SIG-M5 treated with dmso at 0.1 percent for 504 hours (cell line): ENCODE data around the gene ZNF540.
"Not testable (repeated sequence)": the region's sequence is repeated elsewhere in the genome, so short reads cannot be mapped to it uniquely, and the experiment has no call there.

ENCODE experiments used
- DNase-seq: peaks from one replicate; lab custom pipeline; 2025; ENCODE audit not compliant: unreplicated experiment; lab: John Stamatoyannopoulos, UW

Gene ZNF540

GRCh38 chr19:37594304-37594981 lies at the start of gene ZNF540, which contains the start of gene ZNF571:
TSS of gene ZNF540 (plus strand) at chr19:37594876. CDS start at chr19:37598448, 3,572 bp downstream.
TSS of gene ZNF571 (minus strand) at chr19:37594792. CDS start at chr19:37586676, 8,116 bp downstream.
- peak; percentile 86 for DNase-seq

DNA sequence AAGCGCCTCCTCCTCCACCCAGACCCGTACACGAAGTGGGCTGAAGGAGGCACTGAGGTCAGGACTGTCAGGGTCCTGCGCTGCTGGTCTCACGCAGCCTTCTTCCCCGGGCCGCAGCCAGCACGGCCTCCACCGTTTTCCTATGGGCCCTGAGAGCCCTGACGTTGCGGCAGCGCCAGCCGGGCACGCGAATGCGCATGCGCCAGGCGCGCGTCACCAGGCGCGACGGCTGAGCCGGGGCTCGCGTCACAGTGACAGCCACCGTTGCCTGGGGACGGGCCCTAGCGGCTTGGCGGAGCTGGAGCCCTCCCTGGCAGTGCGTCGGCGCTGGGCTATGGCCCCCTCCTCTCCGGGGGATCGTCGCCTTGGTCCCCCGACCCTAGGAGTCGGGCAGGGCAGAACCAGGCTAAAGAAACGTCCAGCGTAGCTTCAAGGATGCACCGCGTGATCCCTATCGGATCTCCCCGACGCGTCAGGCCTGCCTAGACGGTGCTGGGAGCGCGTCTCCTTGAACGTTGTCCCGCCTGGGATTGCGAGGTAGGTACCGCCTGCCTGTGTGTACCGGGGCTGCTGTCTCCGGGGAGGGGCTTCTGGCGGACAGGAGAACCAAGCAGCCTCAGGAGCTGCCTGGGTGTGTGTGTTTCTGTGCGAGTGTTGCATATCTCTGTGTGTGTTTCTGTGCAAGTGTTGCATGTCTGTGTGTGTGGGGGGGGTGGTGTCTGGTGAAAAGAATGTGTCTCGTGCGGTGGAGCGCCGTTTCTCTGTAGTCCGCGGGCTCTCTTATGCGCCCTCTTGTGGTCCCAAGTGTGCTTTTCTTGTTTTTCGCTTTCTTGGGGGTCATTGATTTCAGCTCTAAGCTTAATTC lies 43.3 kb upstream of the ZNF540 start:
- no peak for DNase-seq

DNA sequence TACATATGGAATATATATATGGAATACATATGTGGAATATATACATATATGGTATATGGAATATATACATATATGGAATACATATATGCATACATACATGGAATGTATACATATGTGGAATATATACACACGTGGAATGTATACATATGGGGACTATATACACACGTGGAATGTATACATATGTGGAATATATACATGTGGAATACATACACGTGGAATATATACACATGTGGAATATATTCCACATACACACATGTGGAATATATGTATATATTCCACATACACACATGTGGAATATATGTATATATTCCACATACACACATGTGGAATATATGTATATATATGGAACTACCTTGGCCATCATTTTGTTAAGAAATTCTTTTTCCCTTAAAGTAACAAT lies 31.2 kb upstream of the ZNF540 start:
- no peak for DNase-seq

DNA sequence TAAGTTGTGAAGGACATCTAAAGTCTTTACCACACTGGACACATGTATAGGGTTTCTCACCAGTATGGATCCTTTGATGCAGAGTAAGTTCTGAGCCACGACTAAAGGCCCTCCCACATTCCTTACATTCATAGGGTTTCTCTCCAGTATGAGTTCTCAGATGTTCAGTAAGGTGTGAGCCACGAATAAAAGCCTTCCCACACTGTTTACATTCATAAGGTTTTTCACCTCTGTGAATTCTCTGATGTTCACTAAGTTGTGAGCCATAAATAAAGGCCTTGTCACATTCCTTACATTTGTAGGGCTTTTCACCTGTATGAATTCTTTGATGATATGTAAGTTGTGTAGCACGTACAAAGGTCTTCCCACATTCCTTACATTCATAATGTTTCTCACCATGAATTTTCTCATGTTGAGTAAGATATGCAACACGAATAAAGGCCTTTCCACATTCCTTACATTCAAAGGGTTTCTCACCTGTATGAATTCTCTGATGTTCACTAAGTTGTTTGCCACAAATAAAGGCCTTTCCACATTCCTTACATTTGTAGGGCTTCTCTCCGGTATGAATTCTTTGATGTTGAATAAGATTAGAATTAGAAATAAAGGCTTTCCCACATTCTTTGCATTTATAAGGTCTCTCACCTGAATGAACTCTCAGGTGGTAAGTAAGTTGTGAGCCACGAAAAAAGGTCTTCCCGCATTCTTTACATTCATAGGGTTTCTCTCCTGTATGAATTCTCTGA lies 29.9 kb upstream of the ZNF540 start:
- no peak for DNase-seq

GRCh38 chr19:37565370-37565669 lies 29.4 kb upstream of the ZNF540 start:
- DNase-seq, result no peak

- DNase-seq, result peak; percentile 1
These were observed 22.5 kb upstream of the ZNF540 start for GRCh38 chr19:37572203-37572602.

- no peak for DNase-seq
These were observed 11.3 kb upstream of the ZNF540 start for GRCh38 chr19:37583340-37583739.

GRCh38 chr19:37593996-37594303 lies 726 bp upstream of the ZNF540 start:
- DNase-seq, result no peak

GRCh38 chr19:37594982-37595382 lies 306 bp downstream of the ZNF540 start:
- no peak for DNase-seq

- no peak for DNase-seq
These were observed 40.7 kb downstream of the ZNF540 start for GRCh38 chr19:37635076-37636056.

GRCh38 chr19:37654118-37654517 lies 59.4 kb downstream of the ZNF540 start:
- no peak for DNase-seq

DNA sequence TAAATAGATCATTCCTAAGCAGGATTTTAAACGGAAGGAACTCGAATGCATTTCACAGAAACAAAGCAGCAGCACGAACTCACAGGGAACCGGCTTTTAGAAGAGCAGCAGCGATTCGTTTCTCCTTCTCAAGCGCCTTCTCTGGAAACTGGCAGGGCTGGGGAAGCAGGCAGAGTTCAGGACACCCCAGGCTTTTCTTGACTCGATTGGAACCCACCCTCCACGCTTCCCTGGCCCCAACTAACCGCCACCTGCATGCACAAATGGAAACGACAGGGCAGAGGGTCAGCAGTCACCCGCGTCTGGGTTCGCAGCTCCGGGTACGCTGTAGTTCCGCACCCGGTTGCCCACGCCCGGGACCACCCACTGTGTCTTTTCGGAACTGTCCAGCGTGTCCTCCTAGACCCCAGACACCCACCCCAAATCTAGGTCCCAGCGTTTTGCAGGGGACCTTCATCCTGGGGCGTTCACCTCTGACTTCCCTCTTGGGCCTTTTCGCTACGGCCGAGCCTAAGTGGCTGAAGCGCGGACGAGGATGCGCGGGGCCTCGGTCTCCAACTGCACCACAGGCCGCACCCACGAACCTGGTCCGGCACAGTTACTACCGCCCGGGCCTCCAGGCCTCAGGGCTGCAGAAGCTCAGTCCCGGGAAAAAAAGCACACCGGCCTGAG lies 60.1 kb downstream of the ZNF540 start:
- no peak for DNase-seq

DNA sequence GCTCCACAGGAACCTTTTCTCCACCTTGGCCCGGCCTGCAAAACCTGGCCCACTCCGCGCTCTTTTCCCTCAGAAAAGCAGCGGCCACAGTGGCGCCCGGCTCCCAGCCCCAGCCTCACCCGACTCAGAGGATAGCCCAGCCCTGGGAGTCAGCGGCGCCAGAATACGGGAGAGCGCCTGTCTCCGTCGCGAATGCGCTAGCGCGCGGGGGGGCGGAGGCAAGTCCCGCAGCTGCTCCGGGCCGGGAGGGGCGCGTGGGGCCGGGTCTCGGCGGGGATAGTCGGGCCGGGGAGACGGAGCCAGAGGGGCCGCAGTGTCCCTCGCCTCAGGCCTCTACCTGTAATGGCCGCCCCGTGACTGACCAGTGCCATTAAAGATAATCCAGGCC lies 60.6 kb downstream of the ZNF540 start, which contains the start of gene ZFP30:
TSS of gene ZFP30 (minus strand) at position 165 of the 388 bp plus-strand sequence. CDS start 7,643 bp downstream, outside the sequence.
- no peak for DNase-seq

GRCh38 chr19:37655689-37656371 lies 61.2 kb downstream of the ZNF540 start:
- no peak for DNase-seq

DNA sequence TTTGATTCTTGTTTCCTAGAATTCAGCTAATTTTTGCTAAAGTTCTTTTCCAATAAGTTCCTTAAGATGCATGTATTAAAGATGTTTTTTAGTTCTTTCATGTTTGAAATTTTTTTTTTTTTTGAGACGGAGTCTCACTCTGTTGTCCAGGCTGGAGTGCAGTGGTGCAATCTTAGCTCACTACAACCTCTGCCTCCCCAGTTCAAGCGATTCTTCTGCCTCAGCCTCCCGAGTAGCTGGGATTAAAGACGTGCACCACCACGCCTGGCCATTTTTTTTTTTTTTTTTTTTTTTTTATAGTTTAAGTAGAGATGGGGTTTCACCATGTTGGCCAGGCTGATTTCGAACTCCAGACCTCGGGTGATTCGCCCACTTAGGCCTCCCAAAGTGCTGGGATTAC lies 62.5 kb downstream of the ZNF540 start:
- DNase-seq, result not testable (repeated sequence)
